CD14-positive monocyte (primary cell): ENCODE results near the gene OSBP2. TPM values are rescaled to one million over a fixed set of nuclear protein-coding genes. Genes with fewer than 3 reads are reported as not detected.
"Not testable (repeated sequence)": the region's sequence is repeated elsewhere in the genome, so short reads cannot be mapped to it uniquely, and the experiment has no call there.

Experiments used
- DNase-seq, 3 donors: peaks; one replicate each; pipeline ENCODE4 v3.0.0-alpha.2; 2011 to 2022
- H2AFZ ChIP-seq: 2 replicates; pipeline ENCODE4 v1.6.0; 2012; ENCODE audit warnings: mild to moderate bottlenecking, low read depth, low read length, inconsistent platforms; ENCODE audit not compliant: insufficient read depth, poor library complexity, severe bottlenecking
- H3K27ac ChIP-seq, 2 donors: 1 replicate in 1 of 2; 2 replicates in 1 of 2; pipeline ENCODE4 v1.5.1; 2012 to 2013; ENCODE audit warnings: low read length in 2 of 2, control low read depth in 1 of 2, inconsistent platforms in 1 of 2, low read depth in 1 of 2, mild to moderate bottlenecking in 1 of 2
- H3K27me3 ChIP-seq, 2 donors: one replicate each; pipeline versions ENCODE4 v1.6.0 to v1.6.1; 2011 to 2013; ENCODE audit warnings: low read length in 2 of 2; ENCODE audit not compliant: control insufficient read depth in 2 of 2, insufficient read depth in 2 of 2
- H3K36me3 ChIP-seq, 2 donors: replicated peaks in 1 of 2; 1 replicate in 1 of 2; 2 replicates in 1 of 2; pipeline versions ENCODE4 v1.5.1 to v1.6.1; 2012 to 2013; ENCODE audit warnings: low read length in 2 of 2, control low read depth in 1 of 2, inconsistent platforms in 1 of 2, mild to moderate bottlenecking in 1 of 2; ENCODE audit not compliant: insufficient read depth in 2 of 2, control insufficient read depth in 1 of 2
- H3K4me1 ChIP-seq, 2 donors: 1 replicate in 1 of 2; 2 replicates in 1 of 2; pipeline versions ENCODE4 v1.5.1 to v1.6.1; 2012 to 2013; ENCODE audit warnings: low read length in 2 of 2, control low read depth in 1 of 2, inconsistent platforms in 1 of 2, mild to moderate bottlenecking in 1 of 2, moderate library complexity in 1 of 2; ENCODE audit not compliant: insufficient read depth in 2 of 2, control insufficient read depth in 1 of 2
- H3K4me2 ChIP-seq: replicated peaks from 2 replicates; pipeline ENCODE3; 2012; ENCODE audit warnings: low read length, moderate library complexity, mild to moderate bottlenecking; ENCODE audit not compliant: poor library complexity, severe bottlenecking; ENCODE audit errors: extremely low read depth
- H3K4me3 ChIP-seq, 3 experiments: fragments of 200-600 bp in 1 of 3; sonication (generic) in 1 of 3; replicated peaks in 1 of 3; 1 replicate in 2 of 3; 2 replicates in 1 of 3; pipeline ENCODE4 v1.5.1; 2011 to 2013; ENCODE audit warnings: low read length in 3 of 3, mild to moderate bottlenecking in 3 of 3, control low read depth in 2 of 3, low read depth in 2 of 3, inconsistent platforms in 1 of 3, moderate library complexity in 1 of 3
- H3K79me2 ChIP-seq: 2 replicates; pipeline ENCODE4 v1.6.0; 2012; ENCODE audit warnings: mild to moderate bottlenecking, control low read depth, inconsistent platforms, low read length, moderate library complexity; ENCODE audit not compliant: insufficient read depth
- H3K9ac ChIP-seq: 2 replicates; pipeline ENCODE4 v1.6.0; 2017; ENCODE audit warnings: low read length, mild to moderate bottlenecking; ENCODE audit not compliant: insufficient read depth, poor library complexity, severe bottlenecking
- H3K9me3 ChIP-seq, 2 donors: replicated peaks in 1 of 2; 1 replicate in 1 of 2; 2 replicates in 1 of 2; pipeline versions ENCODE4 v1.5.1 to v1.6.1; 2012 to 2013; ENCODE audit warnings: low read length in 2 of 2, control low read depth in 1 of 2; ENCODE audit not compliant: control insufficient read depth in 1 of 2, insufficient read depth in 1 of 2
- H4K20me1 ChIP-seq: 2 replicates; pipeline ENCODE4 v1.6.0; 2012; ENCODE audit warnings: mild to moderate bottlenecking, low read length, control low read depth, moderate library complexity; ENCODE audit not compliant: insufficient read depth
- H3K27ac Mint-ChIP-seq, 7 donors: one replicate each; pipeline ENCODE4 v1.8.0; 2020; ENCODE audit warnings: mild to moderate bottlenecking in 7 of 7, mixed read lengths in 7 of 7, moderate library complexity in 6 of 7, inconsistent platforms in 2 of 7
- H3K27me3 Mint-ChIP-seq, 3 donors: one replicate each; pipeline ENCODE4 v1.8.0; 2021 to 2022; ENCODE audit warnings: low read depth in 3 of 3, mild to moderate bottlenecking in 3 of 3, mixed read lengths in 3 of 3, moderate library complexity in 3 of 3, inconsistent platforms in 1 of 3
- H3K36me3 Mint-ChIP-seq, 2 donors: one replicate each; pipeline ENCODE4 v1.8.0; 2020; ENCODE audit warnings: mixed read lengths in 2 of 2, inconsistent platforms in 1 of 2, mild to moderate bottlenecking in 1 of 2
- H3K4me1 Mint-ChIP-seq: one replicate; pipeline ENCODE4 v1.8.0; 2020; ENCODE audit warnings: mild to moderate bottlenecking, mixed read lengths
- H3K4me3 Mint-ChIP-seq, 2 donors: one replicate each; pipeline ENCODE4 v1.8.0; 2020; ENCODE audit warnings: mild to moderate bottlenecking in 2 of 2, mixed read lengths in 2 of 2, moderate library complexity in 1 of 2
- H3K9me3 Mint-ChIP-seq, 7 donors: one replicate each; pipeline ENCODE4 v1.8.0; 2020 to 2022; ENCODE audit warnings: mixed read lengths in 7 of 7, mild to moderate bottlenecking in 6 of 7, moderate library complexity in 6 of 7, inconsistent platforms in 2 of 7
- CTCF ChIP-seq: fragments of 200-600 bp; IDR thresholded peaks from one replicate; pipeline ENCODE4 v1.8.0; 2022; ENCODE audit warnings: antibody characterized with exemption, mild to moderate bottlenecking
- WGBS: methylation state at CpG from one replicate; pipeline ENCODE4 v1.1.5; 2013; ENCODE audit warnings: missing lambda C conversion rate; ENCODE audit not compliant: insufficient coverage; 5-methylcytosine and 5-hydroxymethylcytosine counted together
- intact Hi-C, 2 donors: fragments of 100-400 bp; cut with micrococcal nuclease; formaldehyde crosslinking; loops; one replicate each; pipeline versions ENCODE4 v1.15.0 to v1.15.1; 2023
- polyA plus RNA-seq, 3 donors: library from polyadenylated mRNA; depleted of rRNA in 1 of 3; unstranded in 2 of 3; stranded (reverse) in 1 of 3; fragments of 300-500 nt in 2 of 3; fragments of >200 nt in 1 of 3; fragmentation: Illumina TruSeq in 2 of 3; gene quantifications; 1 replicate in 2 of 3; 2 replicates in 1 of 3; pipeline ENCODE4 v1.2.3, GENCODE V29; 2012 to 2021

The OSBP2 gene
- polyA plus RNA-seq, 3 donors = 0.21 to 0.54 TPM; not detected in 1

- Histone ChIP-seq H3K9me3 (no peaks in the 10 kb centered on the region), H3K27ac (no peak overlapping the region), H2AFZ (no peak overlapping the region), H3K9ac (no peak overlapping the region), H3K27me3 (no peaks in the 10 kb centered on the region), H3K79me2 (no peaks in the 10 kb centered on the region), H3K4me3 (no peak overlapping the region), H3K36me3 (no peaks in the 10 kb centered on the region), H3K4me1 (no peaks in the 10 kb centered on the region), H3K4me2 (no peak overlapping the region), H4K20me1 (no peaks in the 10 kb centered on the region)
- H3K9me3 Mint-ChIP-seq = peaks cover 0 to 2% (median 0%) of the 10 kb centered on the region in 7 donors
- H3K36me3 Mint-ChIP-seq = no peaks in the 10 kb centered on the region
- H3K4me3 Mint-ChIP-seq = peak overlapping the region in 1 of 2 donors; percentile 4
- intact Hi-C loops = no loop called here
- peaks cover 0 to 5% (median 5%) of the 10 kb centered on the region in 3 donors for H3K27me3 Mint-ChIP-seq
- no peak for TF ChIP-seq CTCF
- 98% methylated on average over 8 of the region's 9 CpGs for WGBS
- H3K4me1 Mint-ChIP-seq = peaks cover 7% of the 10 kb centered on the region
- H3K27ac Mint-ChIP-seq = no peak overlapping the region
- no peak for DNase-seq
Observed at GRCh38 chr22:30675436-30675835, 19.2 kb upstream of the OSBP2 start.

- H3K4me2 ChIP-seq, H3K27me3 Mint-ChIP-seq, H2AFZ ChIP-seq, H3K4me3 ChIP-seq, H3K27ac Mint-ChIP-seq, H3K36me3 ChIP-seq, H3K4me3 Mint-ChIP-seq, H3K9me3 Mint-ChIP-seq, intact Hi-C loops, H3K36me3 Mint-ChIP-seq, H3K27me3 ChIP-seq, H3K9ac ChIP-seq, H3K9me3 ChIP-seq, H4K20me1 ChIP-seq, DNase-seq, H3K27ac ChIP-seq, H3K79me2 ChIP-seq: not testable (repeated sequence)
- peaks cover 13% of the 10 kb centered on the region for H3K4me1 Mint-ChIP-seq
- 100% methylated on average over 2 of the region's 3 CpGs for WGBS
- peaks cover 7 to 10% of the 10 kb centered on the region in 2 donors for H3K4me1 ChIP-seq
Observed at GRCh38 chr22:30676565-30676964, 18.1 kb upstream of the OSBP2 start.

- peaks cover 7 to 10% of the 10 kb centered on the region in 2 donors for H3K4me1 ChIP-seq
- H3K4me2 ChIP-seq, H3K9me3 ChIP-seq, H3K9me3 Mint-ChIP-seq, H3K36me3 ChIP-seq, H3K27me3 ChIP-seq, H3K36me3 Mint-ChIP-seq, H3K9ac ChIP-seq, H3K79me2 ChIP-seq, intact Hi-C loops, H3K4me3 Mint-ChIP-seq, DNase-seq, H3K27ac ChIP-seq, H3K27me3 Mint-ChIP-seq, H3K27ac Mint-ChIP-seq, H3K4me1 Mint-ChIP-seq, H3K4me3 ChIP-seq, H2AFZ ChIP-seq, H4K20me1 ChIP-seq: not testable (repeated sequence)
- WGBS = 100% methylated on average over 2 of the region's 12 CpGs
Observed at GRCh38 chr22:30679895-30680690, 14.6 kb upstream of the OSBP2 start.
